ENCODE results near the gene C15orf40.
"Not testable (repeated sequence)": the region's sequence is repeated elsewhere in the genome, so short reads cannot be mapped to it uniquely, and the experiment has no call there.

The C15orf40 gene

DNA sequence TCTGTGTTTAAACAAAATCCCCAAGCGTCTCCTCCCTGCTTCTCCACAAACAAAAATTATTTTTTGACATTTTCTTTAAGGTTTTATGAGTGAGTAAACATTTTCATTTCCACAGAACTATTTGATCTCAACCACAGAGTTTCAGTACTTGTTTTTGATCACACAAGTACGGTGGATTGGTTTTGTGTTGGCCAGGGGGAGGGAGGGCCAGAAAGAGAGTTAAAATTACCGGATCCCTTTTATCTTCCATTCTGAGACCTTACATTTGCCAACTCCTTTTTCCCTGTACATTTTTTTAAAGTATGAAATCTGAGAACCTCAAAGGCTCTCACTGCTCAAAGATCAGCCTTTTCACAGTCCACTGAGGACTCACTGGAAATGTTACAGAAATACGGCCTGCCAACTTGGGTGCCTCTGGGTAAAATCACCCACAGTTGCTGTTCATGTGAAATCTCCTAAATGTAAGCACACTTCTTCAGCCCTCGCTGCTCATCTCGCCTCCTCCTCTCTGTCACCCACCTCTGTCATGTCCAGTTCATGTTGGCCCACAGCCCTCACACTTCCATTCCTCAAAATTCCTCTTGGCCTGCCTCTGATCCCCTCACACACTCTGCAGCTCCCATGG, 60.6 kb downstream of the C15orf40 start:
- DNase-seq = no peak

DNA sequence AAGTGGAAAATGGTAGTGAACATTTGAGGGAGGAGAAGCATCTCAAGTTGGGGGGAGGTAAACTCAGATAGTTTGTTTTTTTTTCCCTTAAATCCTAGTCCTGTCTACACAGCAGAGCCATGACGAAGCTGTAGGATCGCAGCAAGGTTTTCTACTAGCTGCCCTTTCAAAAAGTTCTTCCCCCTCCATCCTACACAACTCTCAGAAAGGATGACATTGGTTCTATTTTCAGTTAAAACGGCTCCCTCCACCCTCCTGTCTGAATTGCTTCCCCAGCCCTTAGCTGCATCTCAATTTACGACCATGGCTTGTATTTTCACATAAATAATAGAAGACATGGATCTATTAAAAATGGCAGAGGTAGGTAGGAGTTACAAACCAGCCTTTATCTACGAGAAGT, 61.1 kb downstream of the C15orf40 start:
- no peak for DNase-seq

DNA sequence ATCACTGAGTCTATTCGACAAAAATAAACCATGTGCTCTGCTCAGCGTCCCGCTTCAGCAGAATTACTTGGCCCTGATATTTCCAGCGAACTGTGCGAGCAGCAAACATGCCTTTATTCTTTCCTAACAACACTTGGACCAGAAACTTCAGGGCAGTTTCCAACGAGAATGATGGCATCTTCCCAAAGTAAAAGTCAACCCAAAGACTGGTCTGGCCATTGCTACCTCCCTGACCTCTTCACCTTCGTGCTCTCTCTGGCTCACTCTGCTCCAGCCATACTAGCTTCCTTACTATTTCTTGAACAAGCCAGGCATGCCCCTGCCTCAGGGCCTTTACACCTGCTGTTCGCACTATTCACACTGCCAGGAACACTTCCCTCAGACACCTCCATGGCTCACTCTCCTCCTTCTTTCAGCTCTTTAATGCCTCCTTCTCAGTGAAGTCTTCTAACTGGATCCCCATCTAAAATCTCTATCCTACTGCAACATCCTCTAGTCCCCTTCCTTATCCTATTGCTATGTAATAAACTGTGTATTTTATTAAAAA, 65.2 kb downstream of the C15orf40 start:
- DNase-seq = no peak

DNA sequence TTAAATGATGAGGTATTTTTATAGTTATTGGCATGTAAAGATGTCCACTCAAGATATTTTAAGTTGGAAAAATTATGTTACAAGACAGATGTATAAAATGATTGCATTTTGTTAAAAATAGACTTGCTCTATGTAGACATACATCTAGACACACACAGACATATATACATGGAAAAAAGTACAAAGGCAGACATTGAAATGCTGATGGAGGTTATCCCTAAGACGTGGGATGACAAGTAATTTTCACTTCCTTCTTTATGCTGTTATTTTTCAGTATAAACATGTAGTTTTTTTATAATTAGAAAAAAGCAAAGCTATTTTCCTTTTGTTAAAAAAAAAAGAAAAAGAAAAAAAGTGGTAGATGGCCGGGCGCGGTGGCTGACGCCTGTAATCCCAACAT, 66.1 kb downstream of the C15orf40 start:
- DNase-seq = no peak

DNA sequence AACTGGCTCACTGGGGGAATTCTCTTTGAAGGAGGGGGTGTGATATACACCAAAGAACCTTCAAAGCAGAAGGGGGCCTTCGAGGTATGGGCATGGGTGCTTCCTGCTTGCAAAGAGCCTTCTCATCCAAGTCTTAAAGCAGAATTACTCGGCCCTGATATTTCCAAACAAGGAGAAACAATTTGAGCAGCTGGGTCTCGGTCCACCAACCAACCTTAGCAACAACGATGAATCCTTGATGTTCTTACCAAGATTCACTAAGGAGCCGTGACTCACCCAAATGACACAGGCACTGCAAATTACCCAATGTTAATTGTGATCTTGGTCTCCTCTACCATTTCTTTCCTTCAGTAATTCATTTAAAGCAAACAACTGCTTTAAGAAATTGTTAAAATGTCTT, 66.6 kb downstream of the C15orf40 start:
- DNase-seq = no peak

DNA sequence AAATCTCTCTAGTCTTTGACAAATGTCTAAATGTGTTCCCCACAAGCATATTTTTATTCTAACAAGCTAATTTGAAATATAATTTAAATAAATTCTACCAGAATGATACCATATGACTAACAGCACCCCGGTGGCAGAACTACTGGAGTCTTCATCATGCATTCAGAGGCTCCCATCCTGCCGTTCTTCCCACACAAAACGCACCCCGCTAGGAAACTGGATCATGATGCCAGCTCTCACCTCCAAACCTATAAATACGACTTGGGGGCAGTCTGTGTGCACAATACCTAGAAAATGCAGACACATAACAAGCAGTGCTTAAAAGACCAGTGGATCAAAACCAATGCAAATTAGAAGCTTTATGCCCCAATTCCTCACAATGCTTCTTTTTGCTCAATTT, 67.4 kb downstream of the C15orf40 start:
- no peak for DNase-seq

DNA sequence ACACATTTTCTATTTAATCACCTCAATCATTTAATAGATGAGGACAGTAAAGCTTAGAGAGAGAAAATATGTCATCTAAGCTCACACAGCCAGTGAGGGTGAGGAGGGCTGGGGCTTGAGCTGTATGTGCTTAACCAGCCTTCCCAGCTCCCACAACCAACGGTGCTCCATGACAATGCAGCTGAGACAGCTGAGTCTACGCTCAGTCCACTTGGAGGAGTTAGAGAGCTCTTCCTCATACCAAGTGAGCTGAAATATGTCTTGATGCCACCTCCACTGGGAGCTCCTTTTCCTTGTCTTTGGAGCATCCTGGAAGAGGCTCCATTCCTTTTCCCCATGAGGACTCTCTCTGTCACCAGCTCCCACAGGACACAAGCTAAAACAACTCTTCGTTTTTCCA, 68.3 kb downstream of the C15orf40 start:
- DNase-seq = no peak

DNA sequence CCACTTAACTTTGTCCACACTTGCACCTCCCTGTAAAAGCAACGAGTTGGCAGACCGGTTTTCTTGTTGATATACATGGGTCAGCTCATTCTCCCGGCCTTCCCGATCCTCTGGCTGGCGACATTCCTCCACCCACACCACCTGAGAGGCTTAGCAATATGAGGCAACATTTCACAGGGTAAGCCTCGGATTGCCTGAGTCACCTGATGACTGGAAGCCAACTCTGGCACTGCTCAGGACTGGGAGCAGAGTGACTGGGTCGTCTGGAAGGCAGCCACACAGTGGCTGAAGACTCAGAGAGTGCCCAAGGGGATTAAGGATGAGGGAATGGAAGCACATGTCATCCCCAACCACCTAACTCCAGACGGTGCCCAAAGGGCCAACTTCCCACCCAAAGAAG, 68.7 kb downstream of the C15orf40 start:
- DNase-seq = no peak

DNA sequence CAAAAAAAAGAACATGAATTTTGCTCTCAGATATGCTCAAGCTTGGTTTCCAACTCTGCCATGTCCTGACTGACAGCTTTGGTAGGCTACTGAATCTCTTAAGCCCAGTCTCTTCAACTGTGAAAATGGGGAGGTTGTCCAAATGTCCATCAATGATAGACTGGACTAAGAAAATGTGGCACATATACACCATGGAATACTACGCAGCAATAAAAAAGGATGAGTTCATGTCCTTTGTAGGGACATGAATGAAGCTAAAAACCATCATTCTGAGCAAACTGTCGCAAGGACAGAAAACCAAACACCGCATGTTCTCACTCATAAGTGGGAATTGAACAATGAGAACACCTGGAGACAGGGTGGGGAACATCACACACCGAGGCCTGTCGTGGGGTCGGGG, 71.8 kb downstream of the C15orf40 start:
- DNase-seq = not testable (repeated sequence)

Measured in COR-L47 (cell line).